HepG2 (cell line): Measurements from ENCODE around the gene CLMP.

Experiments
- AFF4 ChIP-seq: sonication (generic); formaldehyde crosslinking; IDR thresholded peaks from 2 replicates; pipeline ENCODE4 v1.4.0; 2020; ENCODE audit warnings: missing genetic modification reagents
- ATF3 ChIP-seq: sonication (generic); formaldehyde crosslinking; IDR thresholded peaks from 2 replicates; pipeline ENCODE4 v1.4.0; 2020; ENCODE audit warnings: missing genetic modification reagents
- BCLAF1 ChIP-seq: fragments of 450-650 bp; IDR thresholded peaks from 2 replicates; pipeline ENCODE4 v1.6.1; 2017; ENCODE audit warnings: mild to moderate bottlenecking
- KDM1A ChIP-seq: IDR thresholded peaks from 2 replicates; pipeline ENCODE4 v1.6.1; 2016; ENCODE audit warnings: missing compliant biosample characterization
- MTERF4 ChIP-seq: sonication (generic); formaldehyde crosslinking; IDR thresholded peaks from 2 replicates; pipeline ENCODE4 v1.8.0; 2023; ENCODE audit warnings: mild to moderate bottlenecking, missing genetic modification reagents
- PLSCR1 ChIP-seq: sonication (generic); formaldehyde crosslinking; IDR thresholded peaks from 2 replicates; pipeline ENCODE4 v1.5.0; 2020; ENCODE audit warnings: missing genetic modification reagents, mild to moderate bottlenecking, borderline replicate concordance
- SIN3A ChIP-seq: IDR thresholded peaks from 2 replicates; pipeline ENCODE4 v1.6.1; 2011; ENCODE audit warnings: low read depth, mild to moderate bottlenecking, control low read depth, low read length, borderline replicate concordance
- SP1 ChIP-seq, 2 experiments: fragments of 450-650 bp in 1 of 2; sonication (generic) in 1 of 2; formaldehyde crosslinking in 1 of 2; IDR thresholded peaks; 2 replicates each; pipeline versions ENCODE4 v1.4.0 to v1.6.1; 2016 to 2020; ENCODE audit warnings: missing genetic modification reagents in 1 of 2
- SRSF4 ChIP-seq: fragments of 200-400 bp; formaldehyde crosslinking; IDR thresholded peaks from one replicate; pipeline ENCODE4 v1.6.1; 2018; ENCODE audit warnings: mild to moderate bottlenecking, low read depth, low read length, moderate library complexity; ENCODE audit not compliant: poor library complexity, severe bottlenecking
- TBL1XR1 ChIP-seq: fragments of 150-350 bp; IDR thresholded peaks from 2 replicates; pipeline ENCODE4 v1.6.1; 2014; ENCODE audit warnings: borderline replicate concordance, low read length; ENCODE audit not compliant: partially characterized antibody
- USF2 ChIP-seq, 2 experiments: sonication (generic) in 1 of 2; formaldehyde crosslinking in 1 of 2; IDR thresholded peaks; 2 replicates each; pipeline versions ENCODE4 v1.5.1 to v1.6.1; 2011 to 2020; ENCODE audit warnings: borderline replicate concordance in 1 of 2, low read depth in 1 of 2, low read length in 1 of 2, mild to moderate bottlenecking in 1 of 2, missing genetic modification reagents in 1 of 2, moderate library complexity in 1 of 2

- no peak for TF ChIP-seq ATF3
- TF ChIP-seq TBL1XR1, result no peak
- no peak for TF ChIP-seq SRSF4
- no peak for TF ChIP-seq SIN3A
- no peak for TF ChIP-seq PLSCR1 (CRISPR knock-in tag)
- no peak for TF ChIP-seq MTERF4 (CRISPR knock-in tag)
- TF ChIP-seq AFF4 (CRISPR knock-in tag), result no peak
- no peak for TF ChIP-seq BCLAF1
- TF ChIP-seq KDM1A, result no peak
- no peak for TF ChIP-seq USF2 (IDR thresholded peaks at IDR 0.05; ENCODE audit: low read depth, low read length)
- no peak for TF ChIP-seq USF2 (CRISPR knock-in tag; IDR thresholded peaks at IDR 0.05; ENCODE audit: borderline replicate concordance)
- TF ChIP-seq SP1 (IDR thresholded peaks at IDR 0.05), result no peak
- TF ChIP-seq SP1 (CRISPR knock-in tag; IDR thresholded peaks at IDR 0.05), result no peak
These were observed 65.1 kb downstream of the CLMP start for GRCh38 chr11:123129920-123130319.
